ENCODE results near the gene HS3ST5. TPM values are rescaled to one million over a fixed set of nuclear protein-coding genes. Genes with fewer than 3 reads are reported as not detected.

Gene HS3ST5
- total and polyA plus RNA-seq, 2 experiments from 2014 or later, result 2.8 to 3.5 TPM

DNA sequence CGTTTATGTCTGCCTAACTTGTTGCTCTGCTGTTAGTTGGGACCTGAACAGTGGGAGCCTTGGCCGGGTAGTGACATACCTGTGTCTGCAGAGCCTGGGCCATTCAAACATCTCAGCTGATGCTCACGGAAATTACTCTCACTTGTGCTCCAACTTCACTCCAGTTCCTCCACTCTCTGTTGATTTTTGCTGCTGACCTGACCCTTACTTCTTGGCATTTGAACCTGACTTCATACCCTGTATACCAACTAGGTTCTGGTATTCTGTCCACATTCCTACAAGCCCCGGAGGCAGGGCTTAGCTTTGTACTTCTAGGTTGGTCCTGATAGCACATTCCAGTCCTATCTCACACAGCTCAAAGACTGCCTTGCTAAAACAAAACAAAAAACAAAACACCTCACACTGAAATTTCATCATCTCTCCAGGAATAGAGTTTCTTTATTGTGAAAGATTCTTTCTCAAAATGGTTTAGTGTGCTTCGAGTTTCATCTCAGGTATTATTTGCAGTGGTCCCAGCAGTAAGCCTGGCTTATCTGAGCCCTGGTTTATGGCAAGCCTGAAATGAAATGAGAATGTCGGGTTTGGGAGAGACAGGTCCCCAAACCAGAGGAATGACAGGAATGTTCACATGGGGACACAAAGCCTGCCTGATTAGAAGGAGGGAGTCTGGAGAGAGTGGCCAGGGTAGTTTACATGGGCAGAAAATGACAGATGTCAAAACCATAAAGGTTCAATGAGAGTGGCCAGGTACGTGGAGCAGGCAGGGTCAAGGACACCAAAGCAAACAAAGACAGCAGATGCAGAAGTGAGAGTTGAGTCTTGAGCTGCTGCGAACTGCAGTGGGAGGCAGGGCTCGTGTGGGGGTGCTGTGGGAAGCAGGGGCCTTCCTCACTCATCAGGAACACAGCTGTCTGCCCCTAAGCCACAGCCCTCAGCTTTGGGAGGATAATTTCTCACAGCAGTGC is 197.7 kb downstream of the HS3ST5 start:
- Histone ChIP-seq H3K36me3 (ENCODE audit: insufficient read depth) (no peaks in the 10 kb centered on the region), H3K79me2 (replicated peaks; ENCODE audit: insufficient read depth) (no peaks in the 10 kb centered on the region), H3F3A (replicated peaks; ENCODE audit: low read depth) (no peaks in the 10 kb centered on the region), H3K4me3 (no peak overlapping the region), H3K9me2 (ENCODE audit: insufficient read depth) (no peaks in the 10 kb centered on the region; the same call in 1 of the 2 replicates), H2AFZ (no peak overlapping the region), H3K27ac (ENCODE audit: low read depth) (peak overlapping the region; percentile 37; the same call in 1 of the 2 replicates), H4K20me1 (replicated peaks; ENCODE audit: insufficient read depth) (no peaks in the 10 kb centered on the region), H3K27me3 (ENCODE audit: insufficient read depth) (no peaks in the 10 kb centered on the region), H3K4me2 (no peak overlapping the region; the same call in 1 of the 2 replicates), H3K4me1 (ENCODE audit: insufficient read depth) (peaks cover 13% of the 10 kb centered on the region)
- peaks cover 17% of the 10 kb centered on the region for H3K9me3 Mint-ChIP-seq
- H3K27ac Mint-ChIP-seq, result peak overlapping the region; percentile 16; the same call in 1 of the 2 replicates
- peaks cover 3% of the 10 kb centered on the region for H3K27me3 Mint-ChIP-seq (ENCODE audit: insufficient read depth, low read depth, poor library complexity)
- TF ChIP-seq REST (IDR thresholded peaks at IDR 0.05; ENCODE audit: unreplicated experiment) (no peak), CTCF (conservative IDR thresholded peaks at IDR 0.05; ENCODE audit: low read depth in 2 of 2) (0 out of 4 replicates have a peak, but pooled peaks of 1 of the 2 experiments have one; percentile 24)
- peak; percentile 56 for DNase-seq (ENCODE audit: low spot score)
- no peak overlapping the region for H3K4me3 Mint-ChIP-seq
- peaks cover 16% of the 10 kb centered on the region for H3K4me1 Mint-ChIP-seq
- peaks cover 17% of the 10 kb centered on the region for H3K36me3 Mint-ChIP-seq (ENCODE audit: low read depth)
- peak; percentile 79 for ATAC-seq

GRCh38 chr6:114142258-114142657 is 200.6 kb downstream of the HS3ST5 start:
- Histone ChIP-seq H4K20me1 (replicated peaks; ENCODE audit: insufficient read depth) (no peaks in the 10 kb centered on the region), H3F3A (replicated peaks; ENCODE audit: low read depth) (no peaks in the 10 kb centered on the region), H2AFZ (no peak overlapping the region), H3K9me2 (ENCODE audit: insufficient read depth) (no peaks in the 10 kb centered on the region; the same call in 1 of the 2 replicates), H3K36me3 (ENCODE audit: insufficient read depth) (no peaks in the 10 kb centered on the region), H3K27ac (ENCODE audit: low read depth) (no peak overlapping the region), H3K4me1 (ENCODE audit: insufficient read depth) (peaks cover 13% of the 10 kb centered on the region), H3K4me2 (no peak overlapping the region), H3K4me3 (no peak overlapping the region), H3K27me3 (ENCODE audit: insufficient read depth) (no peaks in the 10 kb centered on the region), H3K79me2 (replicated peaks; ENCODE audit: insufficient read depth) (no peaks in the 10 kb centered on the region)
- Mint-ChIP-seq H3K9me3 (peaks cover 8% of the 10 kb centered on the region), H3K27me3 (ENCODE audit: insufficient read depth, low read depth, poor library complexity) (peaks cover 3% of the 10 kb centered on the region), H3K4me3 (no peak overlapping the region), H3K27ac (no peak overlapping the region), H3K36me3 (ENCODE audit: low read depth) (peaks cover 10% of the 10 kb centered on the region), H3K4me1 (peaks cover 16% of the 10 kb centered on the region)
- DNase-seq (ENCODE audit: low spot score) (no peak), ATAC-seq (no peak)
- TF ChIP-seq EZH2phosphoT487 (IDR thresholded peaks at IDR 0.05; ENCODE audit: unreplicated experiment) (no peak), CTCF (conservative IDR thresholded peaks at IDR 0.05; ENCODE audit: low read depth in 2 of 2) (no peak), POLR2AphosphoS5 (IDR thresholded peaks at IDR 0.05; ENCODE audit: low read depth) (no peak), REST (IDR thresholded peaks at IDR 0.05; ENCODE audit: unreplicated experiment) (no peak), CREB1 (CRISPR knock-in tag; IDR thresholded peaks at IDR 0.05; ENCODE audit: low read depth) (no peak), NANOG (IDR thresholded peaks at IDR 0.05; ENCODE audit: borderline replicate concordance) (no peak), JUNB (IDR thresholded peaks at IDR 0.05; ENCODE audit: unreplicated experiment) (no peak), EZH2 (IDR thresholded peaks at IDR 0.05; ENCODE audit: low read depth, unreplicated experiment) (no peak), ZNF114 (CRISPR knock-in tag; IDR thresholded peaks at IDR 0.05) (no peak)

All from GM23338 (cell line).